Effector CD8-positive, alpha-beta T cell (primary cell): ENCODE results near the gene CPEB2.
"Not testable (repeated sequence)": the region's sequence is repeated elsewhere in the genome, so short reads cannot be mapped to it uniquely, and the experiment has no call there.

ENCODE experiments used
- DNase-seq: peaks from one replicate; lab custom pipeline; 2025; lab: John Stamatoyannopoulos, UW

CPEB2 gene

DNA sequence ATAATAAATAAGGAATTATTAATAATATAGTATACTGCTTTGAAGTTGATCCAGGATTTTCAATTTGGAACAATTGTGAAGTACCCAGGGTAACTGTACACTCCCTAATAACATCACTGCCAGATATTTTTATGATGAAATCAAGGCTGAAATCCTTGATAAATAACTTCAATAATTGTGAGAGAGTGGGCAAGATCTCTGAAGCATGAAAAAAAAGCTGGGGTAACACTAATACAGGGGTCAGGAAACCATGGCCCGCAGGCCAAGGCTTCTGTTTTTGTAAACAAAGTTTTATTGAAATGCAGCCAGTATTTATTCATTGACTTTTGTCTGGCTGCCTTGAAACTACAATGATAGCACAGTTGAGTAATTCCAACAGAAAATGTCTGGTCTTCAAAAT is 41.6 kb downstream of the CPEB2 start:
- DNase-seq = no peak

DNA sequence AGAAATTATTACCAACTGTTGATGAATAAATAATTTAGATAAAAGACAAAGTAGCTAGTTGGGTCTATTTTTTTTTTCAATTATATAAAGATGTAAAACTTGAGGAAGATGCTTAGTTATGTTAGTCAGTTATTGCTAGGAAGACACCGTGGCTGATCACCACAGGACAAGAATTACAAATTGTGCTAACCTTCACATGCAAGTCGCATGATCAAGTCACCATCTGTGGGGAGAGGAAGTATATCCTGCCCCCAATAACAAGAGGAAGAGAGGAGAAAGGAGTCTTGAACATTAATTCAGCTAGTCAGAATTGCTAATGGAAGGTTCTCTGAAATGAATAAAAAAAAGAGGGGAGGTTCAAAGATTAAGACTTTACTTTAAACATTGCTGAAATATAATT is 52.3 kb downstream of the CPEB2 start:
- no peak for DNase-seq

DNA sequence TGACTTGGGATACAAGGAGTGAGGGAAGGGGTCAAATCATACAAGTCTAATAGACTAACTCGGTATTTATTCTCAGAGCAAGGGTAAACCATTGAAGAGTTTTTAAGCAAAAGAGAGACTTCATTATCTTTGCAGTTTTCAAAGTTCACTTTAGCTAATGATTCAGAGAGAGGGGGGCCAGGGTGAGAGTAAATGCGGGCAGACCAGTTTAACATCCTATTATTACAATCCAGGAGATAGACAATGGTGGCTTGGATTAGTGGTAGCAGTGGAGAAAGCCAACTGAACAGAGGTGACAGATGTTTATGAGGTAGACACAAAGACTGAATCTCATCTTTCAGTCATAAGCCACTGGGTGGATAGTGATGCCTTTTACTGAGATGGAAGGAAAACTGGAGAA is 57.9 kb downstream of the CPEB2 start:
- no peak for DNase-seq

DNA sequence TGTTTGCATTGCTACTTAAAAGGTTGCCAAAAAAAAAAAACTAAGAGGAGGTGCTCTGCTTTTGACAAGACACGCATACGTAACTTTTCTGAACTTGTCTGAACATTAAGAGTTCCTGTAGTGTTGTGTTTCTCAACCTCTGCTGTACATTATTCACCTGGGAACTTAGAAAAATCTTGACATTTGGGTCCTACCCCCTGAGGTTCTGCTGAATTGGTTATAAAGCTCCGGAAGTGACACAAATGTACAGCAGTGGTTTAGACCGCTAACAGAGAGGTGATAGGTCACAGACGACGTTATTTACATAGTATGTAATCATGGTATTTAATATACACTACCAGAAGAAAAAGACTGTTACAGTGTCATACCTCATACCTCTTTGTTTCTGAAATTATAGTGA is 61.1 kb downstream of the CPEB2 start:
- no peak for DNase-seq

DNA sequence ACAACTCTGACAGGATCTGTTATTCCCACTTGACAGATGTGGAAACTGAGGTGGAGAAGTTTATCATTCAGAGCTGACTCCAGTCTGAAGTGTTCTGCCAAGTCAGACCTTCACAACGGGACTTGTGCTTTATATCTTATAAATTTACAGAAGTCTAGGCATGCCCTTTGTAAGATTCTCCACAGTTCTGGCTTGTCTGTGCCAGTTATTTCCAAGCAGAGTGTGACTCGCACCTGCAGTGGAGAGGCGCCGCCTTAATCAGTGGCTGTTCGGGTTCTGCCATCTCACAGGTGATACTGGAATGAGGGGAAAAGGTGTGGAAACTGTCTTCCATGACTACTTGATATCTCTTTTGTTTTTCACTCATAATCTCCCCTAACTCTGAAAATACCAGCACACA is 63.2 kb downstream of the CPEB2 start:
- no peak for DNase-seq

DNA sequence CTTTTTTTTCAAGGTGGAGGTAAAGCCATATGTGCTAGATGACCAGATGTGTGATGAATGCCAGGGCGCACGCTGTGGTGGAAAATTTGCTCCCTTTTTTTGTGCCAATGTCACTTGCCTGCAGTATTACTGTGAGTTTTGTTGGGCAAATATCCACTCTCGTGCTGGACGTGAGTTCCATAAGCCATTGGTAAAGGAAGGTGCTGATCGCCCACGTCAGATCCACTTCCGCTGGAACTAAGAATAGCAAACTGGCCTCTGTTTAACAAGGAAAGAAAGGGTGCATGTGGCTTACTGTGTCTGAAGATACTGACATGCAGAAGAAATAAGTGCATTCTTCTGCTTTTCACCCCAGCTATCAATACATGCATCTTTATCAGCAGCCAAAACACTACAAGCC is 63.9 kb downstream of the CPEB2 start:
- no peak for DNase-seq

DNA sequence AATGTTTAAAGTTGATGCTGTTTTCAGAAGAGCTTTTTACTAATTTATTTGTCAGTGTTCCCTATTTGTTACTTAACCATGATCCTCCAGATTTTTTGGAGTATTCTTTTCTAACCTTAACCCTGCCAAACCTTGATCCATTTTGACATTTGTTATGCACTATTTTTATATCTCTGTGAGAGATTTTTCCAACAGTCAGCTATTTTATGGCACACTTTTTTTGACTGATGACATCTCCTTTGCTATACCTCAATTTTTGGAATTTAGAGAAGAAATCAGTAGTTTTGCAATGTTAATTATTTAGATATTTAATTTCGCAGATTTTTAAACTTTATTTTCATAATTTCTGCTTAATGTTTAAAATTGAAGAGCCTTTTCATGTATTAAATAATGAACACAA is 66.0 kb downstream of the CPEB2 start:
- DNase-seq = no peak

DNA sequence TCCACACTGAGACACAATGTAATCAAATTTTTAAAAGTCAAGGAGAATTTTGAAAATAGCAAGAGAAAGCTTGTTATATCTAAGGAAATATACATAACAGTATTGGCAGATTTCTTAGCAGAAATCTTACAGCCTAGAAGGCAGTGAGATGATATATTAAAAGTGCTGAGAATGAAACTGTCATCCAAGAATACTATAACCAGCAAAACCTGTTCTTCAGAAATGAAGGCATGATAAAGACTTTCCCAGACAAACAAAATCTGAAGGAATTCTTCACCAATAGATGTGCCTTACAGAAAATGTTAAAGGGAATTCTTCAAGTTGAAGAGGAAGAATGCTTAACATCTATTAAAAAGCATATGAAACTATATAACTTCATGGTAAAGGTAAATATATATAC is 73.6 kb downstream of the CPEB2 start:
- DNase-seq = no peak

DNA sequence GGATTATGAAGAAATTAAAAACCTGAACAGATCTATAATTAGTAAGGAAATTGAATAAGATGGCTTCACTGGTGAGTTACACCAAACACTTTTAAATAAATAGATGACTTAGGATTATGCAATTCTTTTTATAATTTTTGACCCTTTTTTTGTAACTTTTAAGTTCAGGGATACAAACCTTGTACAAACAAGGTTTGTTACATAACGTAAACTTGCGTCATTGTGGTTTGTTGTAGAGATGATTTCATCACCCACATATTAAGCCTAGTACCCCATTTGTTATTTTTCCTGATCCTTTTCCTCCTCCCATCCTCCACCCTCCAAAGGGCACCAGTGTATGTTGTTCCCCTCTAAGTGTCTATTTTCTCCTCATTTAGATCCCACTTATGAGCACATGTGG is 75.7 kb downstream of the CPEB2 start:
- no peak for DNase-seq

DNA sequence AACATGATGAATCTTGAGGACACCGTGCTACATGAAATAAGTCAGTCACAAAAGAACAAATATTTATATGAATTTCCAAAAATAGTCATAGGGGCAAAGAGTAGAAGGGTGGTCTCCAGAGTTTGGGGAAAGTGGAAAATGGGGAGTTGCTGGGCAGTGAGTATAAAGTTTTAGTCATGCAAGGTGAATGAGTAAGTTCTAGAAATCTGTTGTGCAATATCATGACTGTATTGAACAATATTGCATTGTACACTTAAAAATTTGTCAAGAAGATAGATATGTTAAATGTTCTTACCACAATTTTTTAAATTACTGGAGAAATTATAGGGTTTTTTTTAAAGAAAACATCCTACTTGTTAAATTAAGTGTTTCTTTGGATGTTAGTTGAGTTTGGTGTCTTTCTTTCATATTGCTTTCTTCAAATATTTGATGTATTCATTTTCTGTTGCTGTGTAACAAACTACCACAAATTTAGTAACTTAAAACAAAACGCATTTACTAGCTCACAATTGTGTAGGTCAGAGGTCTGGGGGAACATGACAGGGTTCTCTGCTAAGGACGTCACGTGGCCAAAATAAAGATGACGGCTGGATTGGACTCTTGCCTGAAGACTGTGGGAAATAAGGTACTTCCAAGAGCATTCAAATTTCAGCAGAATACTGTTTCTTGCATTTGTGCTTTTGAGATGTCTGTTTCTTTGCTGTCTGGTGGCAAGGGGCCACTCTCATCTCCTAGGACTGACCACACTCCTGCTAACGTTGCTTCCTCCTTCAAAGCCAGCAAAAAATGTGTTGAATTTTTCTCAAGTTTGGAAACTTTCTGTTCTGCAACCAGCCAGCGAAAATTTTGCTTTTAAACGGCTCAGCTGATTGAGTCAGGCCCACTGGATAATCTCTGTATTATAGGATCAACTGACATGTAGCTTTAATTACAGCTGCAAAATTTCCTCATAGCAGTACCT is 76.7 kb downstream of the CPEB2 start:
- no peak for DNase-seq

DNA sequence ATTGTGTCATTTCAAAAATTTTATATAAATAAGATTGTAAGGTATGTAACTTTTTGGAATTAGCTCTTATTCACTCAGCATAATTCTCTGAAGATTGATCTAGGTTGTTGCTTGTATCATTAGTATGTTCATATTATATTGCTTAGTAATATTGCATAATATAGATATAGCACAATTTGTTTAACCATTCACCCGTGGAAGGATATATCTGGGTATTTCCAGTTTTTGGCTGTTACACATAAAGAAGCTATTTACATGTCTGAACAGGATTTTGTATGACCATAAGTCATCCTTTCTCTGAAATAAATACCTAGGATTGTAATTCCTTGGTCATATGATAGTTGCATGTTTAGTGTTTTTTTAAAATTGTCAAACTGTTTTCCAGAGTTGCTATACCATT is 82.5 kb downstream of the CPEB2 start:
- no peak for DNase-seq

DNA sequence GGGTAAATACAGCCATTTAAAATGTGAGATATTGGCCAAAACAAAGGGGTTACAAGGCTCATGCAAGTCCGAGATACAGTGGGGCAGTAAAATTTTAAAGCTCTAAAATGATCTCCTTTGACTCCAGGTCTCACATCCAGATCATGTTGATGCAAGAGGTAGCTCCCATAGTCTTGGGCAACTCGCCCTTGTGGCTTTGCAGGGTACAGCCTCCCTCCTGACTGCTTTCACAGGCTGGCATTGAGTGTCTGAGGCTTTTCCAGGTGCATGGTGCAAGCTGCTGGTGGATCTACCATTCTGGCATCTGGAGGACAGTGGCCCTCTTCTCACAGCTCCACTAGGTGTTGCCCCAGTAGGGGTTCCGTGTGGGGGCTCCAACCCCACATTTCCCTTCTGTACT is 83.5 kb downstream of the CPEB2 start:
- DNase-seq = not testable (repeated sequence)

DNA sequence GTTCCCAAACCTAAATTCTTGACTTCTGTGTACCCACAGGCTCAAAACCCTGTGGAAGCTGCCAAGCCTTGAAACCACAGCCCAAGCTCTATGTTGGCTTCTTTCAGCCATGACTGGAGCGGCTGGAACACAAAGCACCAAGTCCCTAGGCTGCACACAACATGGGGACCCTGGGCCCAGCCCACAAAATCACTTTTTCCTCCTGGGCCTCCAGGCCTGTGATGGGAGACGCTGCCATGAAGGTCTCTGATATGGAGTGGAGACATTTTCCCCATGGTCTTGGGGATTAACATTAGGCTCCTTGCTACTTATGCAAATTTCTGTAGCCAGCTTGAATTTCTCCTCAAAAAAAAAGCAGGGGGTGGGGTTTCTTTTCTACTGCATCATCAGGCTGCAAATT is 84.0 kb downstream of the CPEB2 start:
- not testable (repeated sequence) for DNase-seq

DNA sequence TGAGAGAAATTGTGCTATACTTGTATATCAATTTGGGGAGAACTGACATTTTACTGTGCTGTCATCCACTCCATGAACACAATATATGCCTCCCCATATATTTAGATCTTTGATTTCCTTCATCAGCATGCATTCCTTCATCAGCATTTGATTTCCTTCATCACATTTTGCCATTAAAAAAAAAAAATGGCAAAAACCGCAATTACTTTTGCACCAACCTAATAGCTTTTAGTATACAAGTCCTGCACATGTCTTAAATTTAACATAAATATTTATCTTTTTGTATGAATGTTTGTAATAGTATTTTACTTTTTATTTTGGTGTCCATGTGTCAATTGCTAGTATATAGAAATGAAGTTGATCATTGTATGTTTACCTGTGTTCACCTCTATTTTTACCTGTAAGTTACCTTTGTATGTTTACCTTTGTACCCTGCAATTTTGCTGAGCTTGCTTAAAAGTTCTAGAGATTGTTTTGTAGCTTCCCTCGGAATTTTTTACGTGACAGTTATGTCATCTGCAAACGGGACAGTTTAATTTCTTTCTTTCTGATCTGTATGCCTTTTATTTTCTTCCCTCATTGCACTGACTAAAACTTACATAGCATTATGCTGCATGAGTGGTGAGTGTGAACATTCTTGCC is 86.2 kb downstream of the CPEB2 start:
- DNase-seq = no peak

DNA sequence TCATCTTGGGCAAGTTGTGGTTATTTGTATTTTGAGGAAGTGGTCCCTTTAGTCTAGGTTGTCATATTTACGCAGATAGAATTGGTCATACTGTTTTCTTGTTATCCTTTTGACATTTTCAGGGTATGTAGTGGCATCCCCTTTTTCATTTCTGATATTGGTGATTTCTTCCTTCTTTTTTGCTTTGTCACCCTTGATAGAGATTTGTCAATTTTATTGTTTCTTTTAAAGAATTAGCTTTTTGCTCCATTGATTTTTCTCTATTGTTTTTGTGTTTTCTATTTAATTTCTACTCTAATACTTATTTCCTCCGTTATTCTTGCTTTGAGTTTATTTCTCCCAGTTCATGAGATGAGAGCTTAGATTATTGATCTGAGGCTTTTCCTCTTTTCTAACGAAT is 87.7 kb downstream of the CPEB2 start:
- no peak for DNase-seq

DNA sequence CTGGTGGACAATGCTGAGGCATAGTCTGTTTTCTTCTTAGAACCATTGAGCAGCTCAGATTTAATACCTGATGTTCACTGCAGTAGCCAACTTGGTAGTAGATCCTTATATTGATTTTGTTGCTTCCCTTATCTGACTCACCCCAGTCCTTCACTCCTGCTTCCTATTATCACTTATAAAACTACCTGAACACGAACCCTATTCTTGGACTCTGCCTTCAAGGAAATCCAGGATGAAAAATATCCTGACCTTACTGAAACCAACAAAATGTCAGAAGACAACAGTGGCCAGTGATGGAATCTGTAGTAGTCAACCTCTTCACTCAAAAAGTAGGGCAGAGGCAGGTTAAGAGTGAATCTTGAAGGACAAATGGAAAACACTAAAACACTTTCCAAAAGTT is 98.1 kb downstream of the CPEB2 start:
- DNase-seq = no peak

DNA sequence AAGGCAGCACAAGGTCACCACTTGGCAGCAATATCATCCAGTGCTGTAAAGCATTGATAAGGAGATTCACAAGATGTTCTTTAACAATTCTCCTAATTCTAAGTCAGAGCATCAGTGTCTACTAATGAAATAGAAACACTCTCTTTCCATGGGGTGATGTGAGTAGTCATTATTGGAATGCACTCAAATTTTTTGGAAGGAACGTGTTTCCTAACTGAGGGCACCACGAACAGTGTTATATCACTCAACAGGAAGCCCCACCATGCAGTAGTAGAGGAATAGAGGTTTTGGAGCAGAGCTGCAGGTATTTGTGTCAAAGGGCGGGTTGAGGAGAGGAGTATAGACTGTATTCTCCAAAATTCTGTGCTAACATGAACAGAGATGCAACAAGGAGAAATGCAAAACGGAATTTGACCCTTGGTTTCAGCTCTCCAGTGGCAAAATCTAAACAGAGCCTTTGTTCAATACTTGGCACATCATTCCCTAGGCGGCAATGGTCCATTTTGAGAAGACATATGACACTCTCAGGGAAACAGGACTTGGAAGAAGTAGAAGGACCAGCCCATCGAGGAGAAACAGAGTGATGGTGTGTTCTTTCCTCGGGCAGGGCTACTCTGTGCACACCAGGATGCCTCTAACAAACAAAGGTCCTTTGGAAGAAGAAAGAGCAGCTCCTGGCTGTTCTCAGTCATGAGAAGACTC is 98.9 kb downstream of the CPEB2 start:
- DNase-seq = no peak

DNA sequence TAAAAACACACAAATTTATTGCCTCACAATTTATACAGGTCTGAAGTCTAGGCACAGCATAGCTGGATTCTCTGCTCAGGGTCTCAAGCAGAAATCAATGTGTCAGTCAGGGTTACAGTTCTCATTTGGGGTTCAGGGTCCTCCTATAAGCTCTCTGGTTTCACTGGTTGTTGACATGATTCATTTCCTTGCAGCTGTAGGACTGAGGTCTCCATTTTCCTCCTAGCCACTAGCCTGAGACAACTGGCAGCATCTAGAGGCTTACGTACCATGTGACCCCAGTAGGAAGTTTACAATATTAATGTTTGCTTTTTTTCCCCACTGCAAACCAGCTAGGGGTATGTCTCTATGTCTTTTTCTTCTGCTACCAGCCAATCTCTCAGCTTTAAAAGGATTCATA is 102.5 kb downstream of the CPEB2 start:
- DNase-seq = no peak

DNA sequence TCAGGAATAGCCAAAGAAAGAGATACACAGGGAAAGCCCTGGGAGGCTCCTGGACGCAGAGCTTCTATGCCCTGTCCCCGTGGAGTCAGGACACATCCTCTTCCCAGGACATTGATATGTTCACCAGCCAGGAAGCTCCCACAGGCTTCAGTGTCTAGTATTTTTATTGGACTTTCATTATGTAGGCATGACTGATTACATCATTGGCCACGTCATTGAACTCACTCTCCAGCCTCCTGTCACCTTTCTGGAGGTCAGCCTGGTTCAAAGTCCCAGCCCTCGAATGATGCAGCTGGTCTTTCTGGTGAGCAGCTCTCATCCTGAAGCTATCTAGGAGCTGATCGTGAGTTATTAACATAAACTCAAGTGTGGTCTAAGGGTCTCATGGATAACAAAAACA is 104.1 kb downstream of the CPEB2 start:
- no peak for DNase-seq

DNA sequence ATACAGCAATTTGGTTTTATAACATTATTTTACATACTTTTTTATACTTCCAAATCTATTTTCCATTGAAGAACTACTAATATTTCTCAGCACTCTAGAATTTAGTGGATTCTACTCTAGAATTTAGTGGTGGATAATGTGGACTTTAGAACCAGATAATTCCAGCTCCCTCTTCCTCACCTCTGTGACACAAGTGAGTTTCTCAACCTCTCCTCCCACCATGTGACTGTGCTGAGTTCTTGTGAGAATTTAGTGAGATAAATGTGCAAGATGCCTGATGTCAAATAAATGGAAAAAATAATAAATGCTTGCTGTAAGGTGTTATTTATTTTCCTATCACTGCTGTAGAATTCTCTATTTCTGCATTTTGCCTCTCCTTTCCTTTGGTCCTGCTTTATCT is 107.3 kb downstream of the CPEB2 start:
- no peak for DNase-seq

DNA sequence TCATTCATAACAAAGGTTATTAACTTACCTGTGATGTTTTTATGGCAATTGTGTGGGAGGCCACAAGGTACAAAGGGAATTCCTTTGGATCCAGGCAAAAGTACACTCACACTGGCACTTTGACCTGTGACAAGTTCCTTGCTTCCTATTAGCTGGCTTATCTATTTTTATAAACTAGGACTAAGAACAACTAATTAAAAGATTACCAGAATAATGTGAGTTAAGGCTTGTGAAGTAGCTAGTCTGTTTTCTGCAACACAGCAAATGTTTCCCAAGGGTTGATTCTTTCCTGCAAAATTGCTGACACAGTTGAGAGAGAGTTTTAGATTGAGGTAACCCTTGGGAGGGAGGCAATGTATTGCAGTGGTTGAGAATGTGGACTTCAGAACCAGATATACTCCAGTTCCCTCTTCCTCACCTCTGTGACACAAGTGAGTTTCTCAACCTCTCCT is 107.9 kb downstream of the CPEB2 start:
- no peak for DNase-seq

DNA sequence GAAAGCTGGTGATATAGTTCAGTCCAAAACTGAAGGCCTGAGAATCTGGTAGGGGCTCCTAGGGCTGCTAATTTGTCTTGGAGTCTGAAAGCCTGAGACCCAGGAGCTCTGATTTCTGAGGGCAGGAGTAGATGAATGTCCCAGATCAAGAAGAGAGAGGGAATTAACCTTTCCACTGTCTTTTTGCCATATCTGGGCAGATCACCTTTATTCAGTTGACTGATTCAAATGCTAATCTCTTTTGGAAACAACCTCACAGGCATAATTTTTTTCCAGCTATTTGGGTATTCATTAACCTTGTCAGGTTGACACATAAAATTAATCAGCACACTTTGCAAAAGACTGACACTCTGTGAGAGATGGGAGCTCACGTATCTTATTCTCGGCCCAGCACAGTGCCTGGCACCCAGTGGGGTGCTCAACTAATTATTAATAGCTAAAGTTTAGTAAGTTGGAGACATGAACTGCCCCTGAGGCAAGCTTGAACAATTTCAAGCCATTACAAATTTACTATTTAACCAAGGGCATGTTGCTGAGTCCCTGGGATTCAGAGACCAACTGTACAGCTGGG is 114.3 kb downstream of the CPEB2 start:
- no peak for DNase-seq
